ENCODE results near the gene PRDM12. TPM values are rescaled to one million over a fixed set of nuclear protein-coding genes. Genes with fewer than 3 reads are reported as not detected.

Gene PRDM12
- total RNA-seq, 1 experiment from 2014 or later, result 0.31 TPM

DNA sequence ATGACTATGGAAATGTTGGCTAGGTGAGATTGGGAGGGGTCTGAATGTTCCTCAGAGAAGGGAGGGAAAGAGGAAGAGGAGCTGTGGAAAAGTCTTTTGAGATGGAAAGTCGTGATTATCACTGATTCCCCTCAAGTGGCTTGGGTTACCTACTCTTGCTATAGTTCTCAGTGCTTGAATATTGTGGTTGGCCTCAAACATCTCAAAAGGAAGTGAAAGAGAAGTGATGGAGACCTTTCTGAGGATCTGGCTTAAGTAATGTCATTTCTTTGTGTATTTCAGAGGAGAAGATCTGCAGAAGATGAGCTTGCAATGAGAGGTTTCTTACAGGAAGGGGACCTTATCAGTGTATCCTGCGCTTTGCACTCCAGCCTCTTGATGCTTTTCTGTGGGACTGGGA lies 34.7 kb downstream of the PRDM12 start:
- Histone ChIP-seq H3K4me3 (ENCODE audit: insufficient read depth, low read depth, low read length) (no peak overlapping the region), H3K36me3 (replicated peaks; ENCODE audit: control insufficient read depth, insufficient read depth, low read length) (peaks cover 58% of the 10 kb centered on the region), H3K27me3 (ENCODE audit: control insufficient read depth, insufficient read depth, low read length) (no peaks in the 10 kb centered on the region)
- no peak for DNase-seq

DNA sequence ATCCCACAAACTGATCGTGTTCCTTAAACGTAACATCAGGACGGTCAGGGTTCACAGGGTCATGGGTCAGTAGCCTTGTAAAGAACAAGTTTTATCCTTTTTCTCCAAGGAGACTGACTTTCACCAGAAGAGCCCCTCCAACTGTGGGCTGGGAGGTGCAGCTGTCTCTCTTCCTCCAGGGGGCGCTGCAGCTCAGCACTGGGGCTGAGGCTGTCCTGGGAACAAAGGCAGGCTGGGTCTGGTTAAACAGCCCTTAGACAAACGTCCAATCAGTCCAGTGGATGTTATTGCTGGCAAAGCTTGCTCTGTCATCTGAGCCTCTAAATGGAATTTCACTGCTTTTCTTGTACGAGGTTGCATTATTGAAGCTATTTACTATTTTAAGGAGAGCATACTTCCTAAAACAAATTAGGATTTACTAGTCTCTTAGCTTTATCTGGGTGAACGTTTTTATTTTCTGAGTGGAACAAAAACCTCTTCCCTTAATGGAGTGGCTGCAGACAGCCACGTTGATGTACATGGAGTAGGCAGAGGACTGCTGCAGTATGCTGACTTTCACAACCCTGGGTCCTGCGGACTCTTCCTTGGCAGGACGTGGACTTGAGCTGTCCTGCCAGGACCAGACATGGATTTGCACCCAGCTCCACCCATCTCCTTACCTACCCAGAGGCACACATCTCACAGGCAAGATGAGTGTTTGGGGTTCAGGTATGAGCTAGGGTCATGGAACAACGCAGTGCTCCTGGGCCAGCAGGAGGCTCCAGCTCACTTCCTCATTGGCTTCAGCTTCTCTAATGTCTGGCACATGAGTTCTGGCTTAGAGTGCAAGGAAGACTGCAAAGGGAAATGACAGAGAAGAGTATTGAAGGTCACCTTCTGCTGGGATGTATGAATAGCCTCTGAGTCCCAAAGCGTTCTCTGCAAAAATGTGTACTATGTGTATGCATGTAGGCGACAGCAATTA lies 36.9 kb downstream of the PRDM12 start:
- H3K27me3 ChIP-seq (ENCODE audit: control insufficient read depth, insufficient read depth, low read length), result no peaks in the 10 kb centered on the region
- no peak overlapping the region for H3K4me3 ChIP-seq (ENCODE audit: insufficient read depth, low read depth, low read length)
- DNase-seq, result peak; percentile 73
- peaks cover 52% of the 10 kb centered on the region for H3K36me3 ChIP-seq (replicated peaks; ENCODE audit: control insufficient read depth, insufficient read depth, low read length)

DNA sequence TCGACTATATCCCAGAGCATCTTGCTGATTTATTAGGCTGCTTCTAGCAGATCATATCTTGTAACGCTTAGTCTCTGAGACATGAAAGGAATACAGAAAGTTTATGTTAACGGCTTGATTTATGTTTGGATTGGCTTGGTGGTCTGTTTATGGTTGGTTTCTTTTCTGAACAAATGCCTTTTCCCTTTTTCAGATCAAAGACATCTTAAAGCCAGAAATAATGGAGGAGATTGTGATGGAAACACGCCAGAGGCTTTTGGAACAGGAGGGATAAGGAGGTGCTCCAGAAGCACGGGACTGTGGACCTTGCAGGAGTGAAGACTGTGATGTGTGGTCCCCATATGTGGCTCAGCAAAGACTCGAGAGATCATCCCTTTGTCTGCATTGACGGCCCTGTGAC lies 39.1 kb downstream of the PRDM12 start:
- Histone ChIP-seq H3K36me3 (replicated peaks; ENCODE audit: control insufficient read depth, insufficient read depth, low read length) (peaks cover 38% of the 10 kb centered on the region), H3K4me3 (ENCODE audit: insufficient read depth, low read depth, low read length) (no peak overlapping the region), H3K27me3 (ENCODE audit: control insufficient read depth, insufficient read depth, low read length) (no peaks in the 10 kb centered on the region)
- no peak for DNase-seq

- H3K36me3 ChIP-seq (replicated peaks; ENCODE audit: control insufficient read depth, insufficient read depth, low read length), result peaks cover 17% of the 10 kb centered on the region
Measured at GRCh38 chr9:130707225-130707976, 43.0 kb downstream of the PRDM12 start.

GRCh38 chr9:130710822-130711352 lies 46.5 kb downstream of the PRDM12 start:
- no peak for DNase-seq
- no peaks in the 10 kb centered on the region for H3K27me3 ChIP-seq (ENCODE audit: control insufficient read depth, insufficient read depth, low read length)
- H3K4me3 ChIP-seq (ENCODE audit: insufficient read depth, low read depth, low read length), result no peak overlapping the region
- no peaks in the 10 kb centered on the region for H3K36me3 ChIP-seq (replicated peaks; ENCODE audit: control insufficient read depth, insufficient read depth, low read length)

More at GRCh38 chr9:130707225-130707976, 43.0 kb downstream of the PRDM12 start:
- peak; percentile 39 for DNase-seq
- Histone ChIP-seq H3K27me3 (ENCODE audit: control insufficient read depth, insufficient read depth, low read length) (no peaks in the 10 kb centered on the region), H3K4me3 (ENCODE audit: insufficient read depth, low read depth, low read length) (no peak overlapping the region)

DNA sequence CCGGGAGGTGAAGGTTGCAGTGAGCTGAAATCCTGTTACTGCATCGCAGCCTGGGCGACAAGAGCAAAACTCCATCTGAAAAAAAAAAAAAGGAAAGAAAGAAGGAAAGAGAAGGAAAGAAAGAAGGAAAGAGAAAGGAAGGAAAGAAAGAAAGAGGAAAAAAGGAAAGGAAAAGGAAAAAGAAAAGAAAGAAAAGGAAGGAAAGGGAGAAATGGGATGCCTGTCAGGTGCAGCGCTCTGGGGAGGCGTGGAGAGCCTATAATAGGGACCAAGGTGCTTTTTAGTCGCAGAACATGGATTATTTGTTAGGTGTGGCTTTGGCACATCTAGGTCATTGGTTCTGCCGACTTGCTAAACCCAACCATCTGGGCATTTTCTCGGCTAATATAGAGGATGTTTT lies 47.1 kb downstream of the PRDM12 start:
- DNase-seq, result no peak
- Histone ChIP-seq H3K4me3 (ENCODE audit: insufficient read depth, low read depth, low read length) (no peak overlapping the region), H3K36me3 (replicated peaks; ENCODE audit: control insufficient read depth, insufficient read depth, low read length) (no peaks in the 10 kb centered on the region), H3K27me3 (ENCODE audit: control insufficient read depth, insufficient read depth, low read length) (no peaks in the 10 kb centered on the region)

DNA sequence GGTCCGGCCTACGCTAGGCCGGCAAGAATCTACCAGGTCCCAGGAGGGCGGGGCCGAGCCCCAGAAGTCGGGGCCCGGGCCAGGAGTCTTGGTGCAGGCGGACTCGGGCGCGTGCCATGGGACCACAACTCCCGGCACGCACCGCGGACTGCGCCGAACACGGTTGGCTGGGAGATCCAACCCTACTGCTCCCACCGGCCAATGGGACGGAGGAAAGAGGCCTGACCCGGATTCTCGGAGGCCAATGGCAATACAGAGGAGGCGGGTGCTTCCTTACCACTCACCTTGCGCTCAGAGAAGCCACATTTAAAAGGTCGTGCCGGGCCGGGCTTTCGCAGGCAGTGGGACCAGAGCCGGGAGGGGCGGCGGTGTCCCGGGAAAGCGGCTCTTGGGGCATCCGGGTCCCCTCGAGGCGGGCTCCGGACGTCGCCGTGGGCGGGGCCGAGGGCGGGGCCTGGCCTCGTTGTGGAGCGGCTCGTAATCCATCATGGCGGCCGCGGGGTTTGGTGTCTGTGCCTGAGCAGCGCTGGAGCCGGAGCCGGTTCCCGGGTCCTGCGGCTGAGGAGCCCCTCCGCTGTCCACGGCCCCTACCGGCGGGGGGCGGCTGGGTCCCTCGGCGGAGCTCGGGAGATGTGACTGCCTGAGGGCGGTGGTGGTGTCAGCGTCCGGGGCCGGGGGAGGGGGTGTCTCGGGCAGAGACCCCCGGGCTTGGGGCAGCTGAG lies 48.3 kb downstream of the PRDM12 start:
- no peaks in the 10 kb centered on the region for H3K36me3 ChIP-seq (replicated peaks; ENCODE audit: control insufficient read depth, insufficient read depth, low read length)
- peak; percentile 98 for DNase-seq
- H3K4me3 ChIP-seq (ENCODE audit: insufficient read depth, low read depth, low read length), result peak overlapping the region; percentile 87
- no peaks in the 10 kb centered on the region for H3K27me3 ChIP-seq (ENCODE audit: control insufficient read depth, insufficient read depth, low read length)

DNA sequence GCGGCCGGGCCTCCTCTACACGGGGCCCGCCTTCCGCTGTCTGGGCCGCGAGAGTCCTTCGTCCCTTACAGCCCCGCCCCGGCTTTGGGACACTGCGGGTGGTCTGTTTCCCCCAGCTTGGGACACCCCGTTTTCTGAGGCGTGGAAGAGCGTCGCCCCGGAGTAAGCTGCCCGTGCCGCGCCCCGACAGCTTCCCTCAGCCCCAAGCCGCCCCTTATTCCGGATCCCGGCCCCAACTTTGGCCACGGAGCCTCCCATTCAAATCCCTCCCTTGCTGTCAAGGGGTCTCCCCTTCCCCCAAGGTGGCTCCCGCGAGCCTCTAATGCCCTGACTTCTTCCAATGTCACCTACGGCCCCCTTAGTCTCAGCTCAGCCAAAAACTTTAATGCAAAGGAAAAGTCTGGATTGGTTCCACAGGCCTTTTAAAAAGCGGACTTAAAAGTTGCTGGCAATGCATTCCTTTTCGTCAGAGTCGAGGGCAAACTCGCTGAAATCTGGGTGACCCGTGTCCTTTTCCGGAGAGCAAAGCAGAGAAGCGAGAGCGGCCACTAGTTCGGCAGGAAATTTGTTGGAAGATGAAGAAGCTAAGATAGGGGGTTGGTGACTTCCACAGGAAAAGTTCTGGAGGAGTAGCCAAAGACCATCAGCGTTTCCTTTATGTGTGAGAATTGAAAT lies 49.0 kb downstream of the PRDM12 start:
- peak overlapping the region; percentile 87 for H3K4me3 ChIP-seq (ENCODE audit: insufficient read depth, low read depth, low read length)
- no peak for DNase-seq
- no peaks in the 10 kb centered on the region for H3K36me3 ChIP-seq (replicated peaks; ENCODE audit: control insufficient read depth, insufficient read depth, low read length)
- no peaks in the 10 kb centered on the region for H3K27me3 ChIP-seq (ENCODE audit: control insufficient read depth, insufficient read depth, low read length)

- Histone ChIP-seq H3K27me3 (ENCODE audit: control insufficient read depth, insufficient read depth, low read length) (no peaks in the 10 kb centered on the region), H3K4me3 (ENCODE audit: insufficient read depth, low read depth, low read length) (peak overlapping the region; percentile 87; the same call in 1 of the 2 replicates), H3K36me3 (replicated peaks; ENCODE audit: control insufficient read depth, insufficient read depth, low read length) (no peaks in the 10 kb centered on the region)
- DNase-seq, result no peak
Measured at GRCh38 chr9:130714586-130715110, 50.3 kb downstream of the PRDM12 start.

GRCh38 chr9:130715270-130715669 lies 50.9 kb downstream of the PRDM12 start:
- no peak for DNase-seq
- Histone ChIP-seq H3K36me3 (replicated peaks; ENCODE audit: control insufficient read depth, insufficient read depth, low read length) (no peaks in the 10 kb centered on the region), H3K4me3 (ENCODE audit: insufficient read depth, low read depth, low read length) (no peak overlapping the region; the same call in 1 of the 2 replicates), H3K27me3 (ENCODE audit: control insufficient read depth, insufficient read depth, low read length) (no peaks in the 10 kb centered on the region)

- Histone ChIP-seq H3K4me3 (ENCODE audit: insufficient read depth, low read depth, low read length) (no peak overlapping the region), H3K36me3 (replicated peaks; ENCODE audit: control insufficient read depth, insufficient read depth, low read length) (no peaks in the 10 kb centered on the region), H3K27me3 (ENCODE audit: control insufficient read depth, insufficient read depth, low read length) (no peaks in the 10 kb centered on the region)
- DNase-seq, result no peak
Measured at GRCh38 chr9:130718562-130718961, 54.2 kb downstream of the PRDM12 start.

DNA sequence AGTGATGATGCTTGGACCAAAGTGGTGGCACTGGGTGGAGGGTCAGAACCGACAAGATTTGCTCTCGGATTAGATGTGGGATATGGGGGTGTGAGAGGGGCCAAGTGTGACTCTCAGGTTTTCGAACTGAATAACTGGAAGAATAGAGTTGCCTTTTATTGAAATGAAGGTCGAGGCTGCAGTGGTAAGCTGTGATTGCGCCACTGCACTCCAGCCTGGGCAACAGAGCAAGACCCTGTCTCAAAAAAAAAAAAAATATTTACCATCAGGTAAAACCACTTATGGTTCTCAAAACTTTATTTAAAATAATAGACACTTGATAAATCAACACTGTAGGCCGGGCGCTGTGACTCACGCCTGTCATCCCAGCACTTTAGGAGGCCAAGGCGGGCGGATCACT lies 56.4 kb downstream of the PRDM12 start:
- Histone ChIP-seq H3K36me3 (replicated peaks; ENCODE audit: control insufficient read depth, insufficient read depth, low read length) (no peaks in the 10 kb centered on the region), H3K27me3 (ENCODE audit: control insufficient read depth, insufficient read depth, low read length) (no peaks in the 10 kb centered on the region), H3K4me3 (ENCODE audit: insufficient read depth, low read depth, low read length) (no peak overlapping the region)
- DNase-seq, result no peak

DNA sequence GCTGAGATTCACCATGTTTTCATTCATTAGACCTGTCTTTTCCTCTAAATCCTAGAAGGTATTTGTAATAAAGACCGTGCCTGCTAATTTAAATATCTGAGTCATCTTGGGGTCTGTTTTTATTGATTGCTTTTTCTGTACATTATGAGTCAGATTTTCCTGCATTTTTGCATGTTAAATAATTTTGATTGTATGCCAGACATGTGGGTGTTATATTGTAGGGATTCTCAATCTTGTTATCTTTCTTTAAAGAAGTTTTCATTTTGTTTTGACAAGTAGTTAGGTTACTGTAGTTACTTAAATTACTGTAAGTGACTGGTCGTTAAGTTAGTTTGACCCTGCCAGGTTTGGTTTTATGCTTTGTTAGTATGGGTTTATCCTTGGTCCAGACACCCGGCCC lies 64.3 kb downstream of the PRDM12 start:
- H3K36me3 ChIP-seq (replicated peaks; ENCODE audit: control insufficient read depth, insufficient read depth, low read length), result no peaks in the 10 kb centered on the region
- H3K27me3 ChIP-seq (ENCODE audit: control insufficient read depth, insufficient read depth, low read length), result no peaks in the 10 kb centered on the region
- H3K4me3 ChIP-seq (ENCODE audit: insufficient read depth, low read depth, low read length), result no peak overlapping the region
- no peak for DNase-seq

All from H7 (cell line).